Sigmoid colon (tissue), 4 donors: ENCODE results near the gene CPN1.

Experiments
- POLR2AphosphoS5 ChIP-seq, 4 donors: sonication (generic); formaldehyde crosslinking; IDR thresholded peaks; one replicate each; pipeline ENCODE4 v1.6.1; 2017; ENCODE audit warnings: antibody characterized with exemption in 4 of 4
- TF ChIP-seq, protein P1 (sequence below), 4 experiments: fragments of 450-650 bp in 3 of 4; fragments of 200-600 bp in 1 of 4; IDR thresholded peaks; one replicate each; pipeline ENCODE4 v1.5.1; 2016 to 2019; ENCODE audit warnings: antibody characterized with exemption in 4 of 4, mild to moderate bottlenecking in 3 of 4, moderate library complexity in 2 of 4

DNA sequence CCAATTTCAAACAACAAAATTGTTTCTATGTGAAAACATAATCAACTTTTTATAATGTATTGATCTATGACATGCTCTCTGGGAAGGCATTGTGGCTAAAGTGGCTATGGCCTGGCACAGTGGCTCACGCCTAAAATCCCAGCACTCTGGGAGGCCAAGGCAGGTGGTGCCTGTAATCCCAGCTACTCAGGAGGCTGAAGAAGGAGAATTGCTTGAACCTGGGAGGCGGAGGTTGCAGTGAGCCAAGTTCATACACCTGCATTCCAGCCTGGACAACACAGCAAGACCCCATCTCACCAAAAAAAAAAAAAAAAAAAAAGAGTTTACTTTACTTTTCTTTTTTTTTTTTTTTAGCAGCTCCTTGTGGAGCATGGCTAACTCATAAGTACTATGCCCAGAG, 38.9 kb upstream of the CPN1 start:
- no peak for TF ChIP-seq POLR2AphosphoS5 (IDR thresholded peaks at IDR 0.05)
- TF ChIP-seq, protein P1, sequence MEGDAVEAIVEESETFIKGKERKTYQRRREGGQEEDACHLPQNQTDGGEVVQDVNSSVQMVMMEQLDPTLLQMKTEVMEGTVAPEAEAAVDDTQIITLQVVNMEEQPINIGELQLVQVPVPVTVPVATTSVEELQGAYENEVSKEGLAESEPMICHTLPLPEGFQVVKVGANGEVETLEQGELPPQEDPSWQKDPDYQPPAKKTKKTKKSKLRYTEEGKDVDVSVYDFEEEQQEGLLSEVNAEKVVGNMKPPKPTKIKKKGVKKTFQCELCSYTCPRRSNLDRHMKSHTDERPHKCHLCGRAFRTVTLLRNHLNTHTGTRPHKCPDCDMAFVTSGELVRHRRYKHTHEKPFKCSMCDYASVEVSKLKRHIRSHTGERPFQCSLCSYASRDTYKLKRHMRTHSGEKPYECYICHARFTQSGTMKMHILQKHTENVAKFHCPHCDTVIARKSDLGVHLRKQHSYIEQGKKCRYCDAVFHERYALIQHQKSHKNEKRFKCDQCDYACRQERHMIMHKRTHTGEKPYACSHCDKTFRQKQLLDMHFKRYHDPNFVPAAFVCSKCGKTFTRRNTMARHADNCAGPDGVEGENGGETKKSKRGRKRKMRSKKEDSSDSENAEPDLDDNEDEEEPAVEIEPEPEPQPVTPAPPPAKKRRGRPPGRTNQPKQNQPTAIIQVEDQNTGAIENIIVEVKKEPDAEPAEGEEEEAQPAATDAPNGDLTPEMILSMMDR (IDR thresholded peaks at IDR 0.05) = no peak
